Putamen (tissue), 1 donor: ENCODE data around the gene BCO2.
"Not testable (repeated sequence)": the region's sequence is repeated elsewhere in the genome, so short reads cannot be mapped to it uniquely, and the experiment has no call there.

Source experiments
- DNase-seq: peaks from one replicate; pipeline ENCODE4 v3.0.0-alpha.2; 2016; ENCODE audit warnings: low spot score

BCO2 gene

GRCh38 chr11:112166562-112166961 lies 8.8 kb upstream of the BCO2 start:
- DNase-seq: peak; percentile 52

- DNase-seq: no peak
These were observed 8.2 kb upstream of the BCO2 start, which contains the start of gene TEX12 for GRCh38 chr11:112167145-112167544. Gene TEX12, plus strand, starts transcription at chr11:112167372. Its CDS starts 1,897 bp downstream, at chr11:112169269.

GRCh38 chr11:112172362-112172994 lies 2.8 kb upstream of the BCO2 start:
- no peak for DNase-seq

- no peak for DNase-seq
These were observed 2.2 kb upstream of the BCO2 start for GRCh38 chr11:112173152-112173551.

DNA sequence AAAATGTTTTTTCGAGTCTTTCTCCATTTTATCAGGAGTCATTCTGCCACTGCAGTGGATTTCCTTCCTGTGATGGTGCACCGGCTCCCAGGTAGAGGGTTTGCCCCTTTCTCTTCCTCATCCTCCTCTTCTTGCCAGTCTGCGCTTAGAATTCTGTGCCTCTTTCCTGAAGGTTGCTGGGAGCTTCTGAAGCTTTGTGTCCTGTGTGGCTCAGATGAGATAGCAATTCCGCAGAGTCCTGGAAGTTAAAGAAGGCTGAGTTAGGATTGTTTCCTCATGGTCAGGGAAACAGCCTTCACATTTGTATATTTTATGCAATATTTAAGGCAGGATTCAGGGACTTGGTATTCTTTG lies 264 bp downstream of the BCO2 start:
- peak; percentile 52 for DNase-seq

DNA sequence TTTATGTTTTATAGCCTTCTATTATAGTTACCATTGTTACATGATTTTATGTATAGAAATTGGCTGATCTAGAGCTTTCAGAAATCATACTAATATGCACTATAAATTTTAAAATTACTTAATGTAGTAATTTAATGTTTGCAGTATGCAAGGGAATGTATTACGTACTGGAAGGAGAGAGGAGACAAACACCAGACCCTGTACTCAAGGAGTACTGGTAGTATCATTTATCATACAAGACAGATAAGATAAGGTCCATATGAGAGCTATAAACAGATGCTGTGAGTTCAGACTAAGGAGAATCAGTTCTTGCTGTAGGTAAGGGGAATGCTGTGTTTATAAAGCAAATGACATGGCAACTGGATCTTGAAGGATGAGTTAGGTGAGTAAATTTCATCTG lies 765 bp downstream of the BCO2 start:
- no peak for DNase-seq

GRCh38 chr11:112177589-112177988 lies 2.3 kb downstream of the BCO2 start:
- DNase-seq: no peak

GRCh38 chr11:112178428-112178827 lies 3.1 kb downstream of the BCO2 start:
- DNase-seq: no peak

DNA sequence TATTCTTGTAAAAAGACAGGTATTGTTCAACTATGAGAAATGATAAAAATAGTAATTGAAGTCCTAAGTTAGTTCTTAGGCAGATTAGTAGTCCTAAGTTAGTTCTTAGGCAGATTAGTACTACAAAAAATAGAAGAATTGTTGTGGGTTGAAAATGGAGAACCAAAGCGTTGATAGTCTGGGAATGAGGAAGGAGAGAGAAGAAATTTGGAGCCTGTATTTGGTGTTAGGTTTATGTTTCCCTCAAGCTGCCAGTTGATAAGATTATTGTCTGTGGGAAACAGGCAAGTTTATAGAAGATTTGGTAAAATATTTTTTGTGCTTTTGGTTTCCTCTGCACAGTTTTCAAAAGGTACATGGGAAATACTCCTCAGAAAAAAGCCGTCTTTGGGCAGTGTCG lies 3.6 kb downstream of the BCO2 start:
- no peak for DNase-seq

DNA sequence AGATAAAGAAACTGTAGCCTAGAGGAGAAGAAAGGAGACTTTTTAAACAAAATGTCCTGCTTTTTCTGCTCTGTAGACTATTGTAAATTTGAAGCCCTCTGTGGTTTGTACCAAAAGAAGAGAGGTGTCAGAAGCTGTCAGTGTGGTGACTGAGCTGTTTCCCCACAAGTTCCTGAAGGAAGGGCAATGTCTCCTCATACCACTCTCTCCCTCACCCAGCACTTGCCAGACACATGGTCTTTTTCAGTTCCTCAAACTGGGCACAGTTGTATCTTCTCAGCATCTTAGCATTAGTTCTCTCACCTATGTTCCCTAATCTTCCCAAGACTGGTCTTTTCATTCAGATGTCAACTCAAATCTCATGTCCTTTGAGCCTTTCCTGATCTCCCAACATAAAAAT lies 4.3 kb downstream of the BCO2 start:
- no peak for DNase-seq

DNA sequence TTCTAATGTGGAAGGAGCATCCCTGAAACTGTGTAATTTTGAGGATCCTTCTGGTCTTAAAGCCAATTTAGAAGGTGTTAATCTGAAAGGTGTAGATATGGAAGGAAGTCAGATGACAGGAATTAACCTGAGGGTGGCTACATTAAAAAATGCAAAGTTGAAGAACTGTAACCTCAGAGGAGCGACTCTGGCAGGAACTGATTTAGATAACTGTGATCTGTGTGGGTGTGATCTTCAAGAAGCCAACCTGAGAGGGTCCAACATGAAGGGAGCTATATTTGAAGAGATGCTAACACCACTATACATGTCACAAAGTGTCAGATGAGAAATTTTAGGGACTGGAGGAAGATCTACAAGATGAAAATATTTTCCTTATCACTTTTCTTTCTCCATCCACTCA lies 7.6 kb downstream of the BCO2 start:
- no peak for DNase-seq

DNA sequence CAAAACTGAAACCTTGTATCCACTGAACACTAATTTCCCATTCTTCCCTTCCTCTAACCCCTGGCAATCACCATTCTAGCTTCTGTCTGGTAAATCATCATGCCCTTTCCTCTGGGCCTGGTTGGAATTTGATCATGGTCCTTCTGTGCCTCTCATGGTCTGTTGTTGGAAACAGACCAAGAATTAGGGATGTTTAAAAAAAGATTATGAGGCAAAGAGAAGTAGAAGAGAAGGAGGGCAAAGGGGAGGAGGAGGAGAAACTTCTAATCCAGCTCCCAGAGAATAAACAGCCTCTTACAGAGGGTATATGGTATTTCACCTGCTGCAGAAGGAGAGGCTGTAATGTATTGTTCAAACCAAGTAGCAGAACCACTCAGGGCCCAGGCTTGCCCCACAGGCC lies 10.6 kb downstream of the BCO2 start:
- DNase-seq: no peak

DNA sequence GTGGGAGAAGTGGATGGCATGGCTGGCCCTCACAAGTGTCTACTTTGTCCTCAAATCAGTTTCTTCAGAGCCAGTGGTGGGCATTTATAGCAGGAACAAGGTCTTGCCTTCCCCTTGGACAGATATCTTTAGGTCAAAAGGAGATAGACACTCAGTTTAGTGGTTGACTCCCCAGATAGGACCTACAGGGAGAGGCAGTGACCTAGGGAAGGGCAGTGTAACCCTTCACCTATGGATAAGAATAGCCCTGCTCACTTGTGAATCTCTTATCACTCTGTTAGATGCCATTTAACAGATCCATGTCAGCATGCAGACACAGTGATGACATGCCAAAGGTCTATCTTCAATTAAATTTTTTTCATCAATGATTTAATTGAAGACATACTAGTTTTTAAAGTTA lies 11.0 kb downstream of the BCO2 start:
- no peak for DNase-seq

DNA sequence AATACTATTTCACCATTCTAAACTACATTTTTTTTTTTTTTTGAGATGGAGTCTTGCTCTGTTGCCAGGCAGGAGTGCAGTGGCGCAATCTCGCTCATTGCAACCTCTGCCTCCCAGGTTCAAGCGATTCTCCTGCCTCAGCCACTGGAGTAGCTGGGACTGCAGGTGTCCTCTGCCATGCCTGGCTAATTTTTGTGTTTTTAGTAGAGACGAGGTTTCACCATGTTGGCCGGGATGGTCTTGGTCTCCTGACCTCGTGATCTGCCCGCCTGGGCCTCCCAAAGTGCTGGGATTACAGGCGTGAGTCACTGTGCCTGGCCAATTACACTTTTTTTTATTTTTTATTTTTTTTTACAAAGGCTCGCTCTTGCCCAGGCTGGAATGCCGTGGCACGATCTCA lies 19.8 kb downstream of the BCO2 start:
- not testable (repeated sequence) for DNase-seq

- DNase-seq: no peak
These were observed 20.6 kb downstream of the BCO2 start for GRCh38 chr11:112195951-112196351.

DNA sequence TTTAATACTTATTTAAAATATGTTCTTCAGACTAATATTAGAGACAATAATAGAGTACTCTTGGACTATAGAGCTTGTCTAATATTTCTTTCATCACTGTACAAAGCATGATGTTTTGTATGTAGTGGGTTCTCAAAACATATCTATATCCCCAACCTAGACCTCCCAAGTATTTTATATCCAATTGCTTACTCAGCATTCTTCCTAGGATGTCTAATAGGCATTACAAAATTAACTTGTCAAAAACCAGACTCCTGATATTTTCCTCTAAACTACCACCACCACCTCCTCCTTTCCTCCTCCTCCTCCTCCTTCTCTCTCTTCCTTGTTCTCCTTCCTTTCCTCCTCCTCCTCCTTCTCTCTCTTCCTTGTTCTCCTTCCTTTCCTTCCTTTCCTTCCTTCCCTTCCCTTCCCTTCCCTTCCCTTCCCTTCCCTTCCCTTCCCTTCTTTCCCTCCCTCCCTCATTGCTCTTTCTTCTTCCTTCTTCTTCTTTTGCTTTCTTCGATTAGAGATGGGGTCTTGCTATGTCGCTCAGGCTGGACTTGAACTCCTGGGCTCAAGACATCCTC lies 21.3 kb downstream of the BCO2 start:
- no peak for DNase-seq

- DNase-seq: not testable (repeated sequence)
These were observed 23.8 kb downstream of the BCO2 start for GRCh38 chr11:112199101-112199500.

GRCh38 chr11:112200252-112200651 lies 24.9 kb downstream of the BCO2 start:
- DNase-seq: no peak

GRCh38 chr11:112206071-112206470 lies 30.8 kb downstream of the BCO2 start:
- no peak for DNase-seq

DNA sequence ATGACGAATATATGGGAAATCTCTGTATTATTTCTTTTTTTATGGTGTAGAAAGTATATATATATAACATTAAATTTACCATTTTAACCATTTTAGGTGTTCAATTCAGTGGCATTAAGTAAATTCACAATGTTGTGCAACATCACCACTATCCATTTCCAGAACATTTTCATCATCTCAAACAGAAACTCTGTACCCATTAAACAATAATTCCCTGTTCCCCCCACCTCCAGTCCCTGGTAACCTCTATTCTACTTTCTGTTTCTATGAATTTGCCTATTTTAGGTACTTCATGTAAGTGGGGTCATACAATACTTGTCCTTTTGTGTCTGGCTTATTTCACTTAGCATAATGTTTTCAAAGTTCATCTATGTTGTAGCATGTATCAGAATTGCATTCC lies 35.6 kb downstream of the BCO2 start:
- DNase-seq: no peak

GRCh38 chr11:112211536-112211935 lies 36.2 kb downstream of the BCO2 start:
- no peak for DNase-seq

- no peak for DNase-seq
These were observed 37.0 kb downstream of the BCO2 start for GRCh38 chr11:112212290-112212689.

GRCh38 chr11:112212710-112213109 lies 37.4 kb downstream of the BCO2 start:
- no peak for DNase-seq

GRCh38 chr11:112213753-112214152 lies 38.4 kb downstream of the BCO2 start:
- no peak for DNase-seq
